ENCODE results near the gene DYRK1A.

GRCh38 chr21:37490084-37490483 is 123.5 kb downstream of the DYRK1A start:
- TF ChIP-seq POLR2A (IDR thresholded peaks at IDR 0.05; ENCODE audit: low read depth, low read length) (no peak), TAF1 (IDR thresholded peaks at IDR 0.05; ENCODE audit: low read depth, low read length) (no peak), POLR2AphosphoS5 (IDR thresholded peaks at IDR 0.05; ENCODE audit: low read depth, low read length) (no peak), SPI1 (IDR thresholded peaks at IDR 0.05; ENCODE audit: low read depth, low read length) (no peak), PAX5 (IDR thresholded peaks at IDR 0.05; ENCODE audit: insufficient read depth, low read length, severe bottlenecking) (no peak)

Measured in GM12891 (cell line).